Liver (tissue), 3 donors: ENCODE results near the gene TANGO6.

Experiments
- SP1 ChIP-seq: IDR thresholded peaks from 2 replicates; pipeline ENCODE4 v1.6.1; 2018; ENCODE audit warnings: antibody characterized with exemption, mild to moderate bottlenecking
- TAF1 ChIP-seq: conservative IDR thresholded peaks from 2 replicates; pipeline ENCODE4 v1.6.1; 2016; ENCODE audit warnings: antibody characterized with exemption, mild to moderate bottlenecking
- TF ChIP-seq, protein P1 (sequence below): fragments of 150-350 bp; IDR thresholded peaks from 2 replicates; pipeline ENCODE4 v1.5.1; 2017; ENCODE audit warnings: improper control_type of control experiment, low read depth, low read length; ENCODE audit not compliant: missing input control
- donor health status: healthy.
- donor health status: healthy.

- TF ChIP-seq, protein P1, sequence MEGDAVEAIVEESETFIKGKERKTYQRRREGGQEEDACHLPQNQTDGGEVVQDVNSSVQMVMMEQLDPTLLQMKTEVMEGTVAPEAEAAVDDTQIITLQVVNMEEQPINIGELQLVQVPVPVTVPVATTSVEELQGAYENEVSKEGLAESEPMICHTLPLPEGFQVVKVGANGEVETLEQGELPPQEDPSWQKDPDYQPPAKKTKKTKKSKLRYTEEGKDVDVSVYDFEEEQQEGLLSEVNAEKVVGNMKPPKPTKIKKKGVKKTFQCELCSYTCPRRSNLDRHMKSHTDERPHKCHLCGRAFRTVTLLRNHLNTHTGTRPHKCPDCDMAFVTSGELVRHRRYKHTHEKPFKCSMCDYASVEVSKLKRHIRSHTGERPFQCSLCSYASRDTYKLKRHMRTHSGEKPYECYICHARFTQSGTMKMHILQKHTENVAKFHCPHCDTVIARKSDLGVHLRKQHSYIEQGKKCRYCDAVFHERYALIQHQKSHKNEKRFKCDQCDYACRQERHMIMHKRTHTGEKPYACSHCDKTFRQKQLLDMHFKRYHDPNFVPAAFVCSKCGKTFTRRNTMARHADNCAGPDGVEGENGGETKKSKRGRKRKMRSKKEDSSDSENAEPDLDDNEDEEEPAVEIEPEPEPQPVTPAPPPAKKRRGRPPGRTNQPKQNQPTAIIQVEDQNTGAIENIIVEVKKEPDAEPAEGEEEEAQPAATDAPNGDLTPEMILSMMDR: no peak
- TF ChIP-seq SP1: no peak
- no peak for TF ChIP-seq TAF1
Measured at GRCh38 chr16:68969338-68969737, 126.0 kb downstream of the TANGO6 start.
